EH (cell line): ENCODE data around the gene LTBP1.
A peak's percentile ranks its signal among the peaks of the same experiment; 100 is the strongest.

Experiments used
- DNase-seq: peaks from one replicate; pipeline ENCODE4 v3.0.0-alpha.2; 2015; ENCODE audit warnings: low read depth

LTBP1 gene

DNA sequence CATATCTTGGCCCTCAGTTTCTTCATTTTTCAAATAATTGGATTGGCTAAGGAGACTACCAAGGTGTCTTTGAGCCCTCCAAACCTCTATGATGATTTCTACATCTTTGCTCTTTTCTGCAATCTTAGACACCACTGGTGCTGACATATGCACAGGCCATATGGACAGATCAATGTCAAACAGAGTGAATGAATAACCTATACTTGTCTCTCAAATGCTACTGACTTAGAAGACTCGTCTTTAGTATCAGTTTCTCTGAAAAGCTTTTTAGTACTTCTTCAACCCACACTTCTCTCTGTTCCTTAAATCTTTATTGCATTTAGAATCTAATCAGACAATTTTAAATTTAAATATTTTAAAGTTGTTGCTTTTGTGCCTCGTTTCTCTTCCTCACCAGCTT, 258.2 kb downstream of the LTBP1 start:
- no peak for DNase-seq

DNA sequence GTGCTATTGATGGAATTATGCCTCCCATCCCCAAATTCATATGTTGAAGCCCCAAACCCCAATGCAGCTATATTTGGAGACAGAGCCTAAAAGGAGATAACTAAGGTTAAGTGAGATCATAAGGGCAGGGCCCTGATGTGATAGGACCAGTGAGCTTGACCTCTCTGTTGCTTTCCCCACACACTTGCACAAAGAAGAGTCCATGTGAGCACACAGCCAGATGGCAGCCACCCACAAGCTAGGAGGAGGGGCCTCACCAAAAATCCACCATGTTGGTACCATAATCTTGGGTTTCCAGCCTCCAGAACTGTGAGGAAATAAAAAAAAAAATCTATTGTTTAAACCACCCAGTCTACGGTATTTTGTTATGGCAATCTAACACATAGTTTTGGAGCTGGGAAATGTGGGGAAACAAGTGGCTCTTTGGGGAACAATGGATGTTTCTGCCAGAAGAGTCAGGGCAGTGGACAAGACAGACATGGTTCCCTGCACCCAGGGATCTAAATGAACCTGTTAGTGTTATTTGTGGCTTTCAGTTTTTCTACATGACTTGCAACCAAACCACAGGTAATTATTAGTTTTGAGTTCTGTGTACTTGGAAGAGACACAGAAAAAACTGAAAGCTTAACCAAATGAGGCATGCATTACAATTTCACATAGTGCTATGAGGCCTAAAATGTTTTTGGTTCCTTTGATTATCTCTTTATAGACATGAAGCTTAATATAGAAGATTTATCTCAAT, 259.1 kb downstream of the LTBP1 start:
- no peak for DNase-seq

DNA sequence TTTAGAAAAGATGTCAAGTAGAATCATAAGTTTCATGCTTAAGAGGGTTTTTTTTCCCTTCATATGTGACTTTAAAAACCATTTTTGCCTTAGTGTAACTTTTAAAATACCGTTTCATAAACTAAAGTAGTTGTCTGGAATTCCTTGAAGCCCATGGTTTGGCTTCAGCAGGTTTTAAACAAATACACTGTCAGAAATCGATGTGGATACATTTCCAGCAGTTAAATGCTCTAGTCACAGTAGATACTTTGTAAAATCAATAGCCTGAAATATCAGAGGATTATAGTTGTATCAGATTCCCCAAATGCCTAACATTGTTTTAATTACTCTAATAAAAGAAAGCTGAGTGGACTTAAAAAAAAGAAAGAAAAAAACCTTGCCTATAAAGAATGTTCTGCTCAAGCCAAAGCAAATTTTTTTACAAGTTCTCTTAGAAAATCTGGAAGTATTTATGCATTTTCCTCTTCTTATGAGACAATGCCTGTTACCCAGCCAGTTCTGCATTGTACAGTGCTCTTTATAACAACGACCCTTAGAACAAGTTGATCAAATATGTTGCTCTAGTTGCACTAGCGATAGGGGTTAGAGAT, 260.5 kb downstream of the LTBP1 start:
- DNase-seq, result peak; percentile 57

DNA sequence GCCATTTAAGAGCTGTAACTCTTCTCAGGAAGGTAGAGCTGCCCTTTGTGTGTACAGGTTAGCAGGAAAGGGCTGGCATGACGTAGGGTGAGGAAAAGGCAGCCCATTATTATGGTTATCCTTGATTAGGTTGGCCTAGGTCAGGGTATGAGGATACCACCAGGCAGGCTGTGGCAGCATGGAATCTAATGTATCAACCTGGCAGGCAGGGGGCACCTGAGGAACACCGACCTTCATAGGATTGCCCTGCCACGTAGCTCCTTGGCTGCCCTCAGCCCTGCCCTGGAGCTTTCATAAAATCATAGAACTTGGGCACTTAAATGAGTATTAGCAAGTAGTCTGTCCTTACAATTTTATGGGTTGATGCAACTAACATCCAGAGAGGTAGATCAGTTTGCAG, 261.6 kb downstream of the LTBP1 start:
- no peak for DNase-seq

DNA sequence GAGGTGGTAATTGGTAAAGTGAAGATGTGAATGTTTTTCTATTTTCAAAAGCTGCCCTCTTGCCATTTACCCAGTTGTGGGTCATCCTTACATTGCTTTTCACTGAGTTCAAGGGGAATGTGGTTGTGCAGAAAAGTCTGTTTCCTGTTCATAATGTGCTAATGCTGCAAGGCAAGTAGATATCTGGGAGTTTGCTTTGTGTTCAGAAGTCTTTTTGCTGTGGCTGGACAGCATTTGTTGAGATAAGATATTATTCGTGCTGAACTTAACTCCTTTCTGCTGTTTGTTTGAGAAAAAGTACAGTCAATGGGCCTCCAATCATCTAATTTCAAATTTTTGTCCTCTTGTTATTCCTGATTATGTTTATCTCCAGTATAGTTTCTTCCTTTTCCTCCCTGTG, 263.2 kb downstream of the LTBP1 start:
- peak; percentile 47 for DNase-seq

DNA sequence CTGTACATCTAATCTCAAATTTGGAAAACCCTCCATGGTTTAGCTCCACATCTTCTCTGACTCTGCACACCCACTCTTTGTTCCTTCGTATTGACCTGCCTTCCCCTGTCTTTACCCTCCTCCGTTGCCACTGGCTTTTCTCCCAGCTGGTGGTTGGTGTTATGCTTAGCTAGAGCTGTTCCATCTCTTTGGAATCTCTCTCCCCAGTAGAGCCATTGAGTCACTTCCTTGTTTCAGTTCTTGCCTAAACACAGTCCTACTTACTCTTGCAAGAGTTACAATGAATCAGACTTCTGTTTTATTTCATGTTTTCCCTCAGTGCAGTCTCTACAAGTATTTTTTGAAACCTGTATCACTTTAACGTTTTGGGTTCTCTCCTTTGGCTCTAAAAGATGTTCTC, 263.9 kb downstream of the LTBP1 start:
- peak; percentile 96 for DNase-seq

DNA sequence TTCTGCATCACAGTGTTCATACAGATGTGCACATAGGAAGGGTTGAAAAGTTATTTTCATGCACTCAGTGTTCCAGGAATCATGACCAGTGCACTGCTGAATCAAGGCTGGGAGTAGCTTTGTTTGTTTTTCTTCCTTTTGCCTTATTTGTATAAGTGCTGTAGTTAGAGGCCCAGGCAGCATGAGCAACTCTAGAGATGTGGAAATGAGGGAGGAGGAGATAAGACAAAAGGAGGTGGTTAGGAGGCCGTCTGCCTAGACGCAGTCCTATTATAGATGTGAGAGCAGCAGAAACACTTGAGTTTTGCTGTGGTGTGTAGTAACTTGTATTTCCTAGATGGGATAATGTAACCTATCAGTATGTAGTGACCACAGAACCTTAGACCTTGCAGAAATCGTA, 265.4 kb downstream of the LTBP1 start:
- DNase-seq, result peak; percentile 94

DNA sequence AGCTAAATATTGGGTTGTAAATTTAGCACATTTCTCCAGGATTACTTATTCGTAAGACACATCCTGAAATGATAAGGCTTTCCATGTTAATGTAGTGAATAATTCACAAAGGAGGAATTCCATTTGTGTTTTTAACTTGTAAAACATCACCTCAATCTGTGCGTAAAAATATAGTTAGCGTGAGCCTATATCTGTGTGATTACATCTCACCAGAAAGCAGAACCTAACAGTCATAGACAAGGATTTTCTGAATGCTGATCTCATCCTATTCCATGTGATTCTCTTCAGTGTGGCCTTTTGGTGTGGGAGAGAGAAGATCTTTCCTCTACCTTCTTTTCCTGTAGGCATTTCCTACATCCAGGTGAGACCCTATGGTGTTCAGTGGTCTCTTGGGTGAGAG, 266.5 kb downstream of the LTBP1 start:
- no peak for DNase-seq

DNA sequence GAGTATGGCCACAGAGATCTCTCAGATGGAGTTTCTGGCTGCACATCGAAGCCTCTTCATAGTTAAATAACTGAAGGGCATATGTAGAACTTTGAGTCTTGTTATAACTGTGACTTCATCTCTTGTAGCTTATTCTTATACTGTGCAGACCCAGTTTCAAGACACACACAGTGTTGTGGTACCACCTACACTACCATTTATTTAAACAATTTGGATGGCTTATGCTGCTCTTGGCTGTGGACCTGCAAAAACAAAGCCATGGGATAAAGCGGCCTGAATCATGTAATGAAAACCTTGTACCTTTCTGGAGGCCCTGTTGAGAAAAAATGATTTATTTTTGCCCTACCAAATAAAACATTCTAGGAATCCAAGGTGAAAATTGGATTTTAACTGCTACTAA, 266.9 kb downstream of the LTBP1 start:
- no peak for DNase-seq

DNA sequence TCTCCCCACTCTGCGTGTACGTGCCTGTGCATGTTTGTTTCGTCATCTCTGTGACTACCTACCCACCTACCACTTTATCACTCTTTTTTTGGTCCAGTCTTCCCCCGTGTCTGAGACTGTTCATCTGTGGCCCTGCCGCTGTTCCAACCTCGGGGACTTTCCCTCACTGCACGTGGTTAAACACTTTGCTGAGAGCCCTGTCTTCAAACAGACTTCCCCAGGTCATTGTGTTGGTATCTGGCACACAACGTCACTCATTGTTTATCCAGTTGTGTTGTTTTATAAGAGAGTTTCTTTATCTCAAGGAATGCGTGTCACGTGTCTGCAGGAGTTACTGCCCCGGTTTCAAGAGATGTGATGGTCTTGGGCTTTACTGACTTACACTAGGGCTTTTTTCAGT, 267.7 kb downstream of the LTBP1 start:
- DNase-seq, result peak; percentile 72

DNA sequence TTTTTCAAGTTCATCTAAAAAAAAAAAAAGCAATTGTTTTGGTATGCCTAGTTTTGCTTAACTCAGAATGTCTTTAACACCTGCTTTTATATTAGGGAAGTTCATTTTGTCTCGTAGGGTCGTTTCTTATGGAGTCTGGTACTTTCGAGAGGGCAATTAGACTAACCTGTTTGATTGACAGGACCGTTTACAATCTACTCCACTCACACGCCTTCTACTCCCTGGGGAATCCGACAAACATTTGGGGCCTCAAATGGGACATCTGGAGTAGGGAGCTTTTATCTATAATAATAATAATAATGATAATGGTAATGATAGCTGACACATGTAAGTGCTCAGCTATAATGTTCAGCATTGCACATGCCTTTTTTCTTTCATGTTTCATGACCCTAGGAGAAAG, 268.1 kb downstream of the LTBP1 start:
- no peak for DNase-seq

DNA sequence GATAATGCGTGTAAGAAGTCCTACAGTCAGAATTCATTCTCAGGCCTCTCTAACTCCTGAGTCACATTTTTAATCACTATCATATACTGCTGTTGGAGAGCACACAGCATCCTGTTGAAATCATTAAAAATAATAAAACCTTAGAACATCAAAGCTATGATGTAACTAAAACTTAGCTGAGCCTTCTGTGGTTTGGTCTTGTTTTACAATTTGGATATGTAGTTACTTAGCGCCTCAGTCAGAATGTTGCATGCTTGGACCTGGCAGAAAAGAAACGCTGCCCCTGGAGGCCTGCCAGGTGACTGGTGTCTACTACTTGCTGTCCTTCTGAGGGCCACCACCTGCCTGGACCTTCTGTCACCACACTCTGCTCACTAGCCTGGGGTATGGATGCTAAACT, 268.5 kb downstream of the LTBP1 start:
- DNase-seq, result peak; percentile 95

DNA sequence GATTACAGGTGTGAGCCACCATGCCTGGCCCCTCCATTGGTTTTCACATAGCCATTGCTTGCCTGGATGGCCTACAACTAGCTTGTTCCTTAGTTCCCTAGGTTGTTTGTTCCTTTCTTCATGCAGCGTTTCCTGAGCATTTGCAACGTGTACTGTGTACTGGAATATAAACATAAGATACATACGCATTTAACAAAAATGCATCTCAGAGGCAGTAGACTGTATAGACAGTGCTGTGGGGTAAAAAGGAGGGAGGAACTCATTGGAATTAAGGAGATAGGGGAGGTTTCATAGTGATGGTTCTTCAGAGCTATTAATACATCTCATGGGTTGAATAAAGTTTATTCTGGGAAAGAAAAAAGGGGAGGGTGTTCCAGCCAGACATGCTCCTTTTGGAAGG, 269.2 kb downstream of the LTBP1 start:
- DNase-seq, result no peak

DNA sequence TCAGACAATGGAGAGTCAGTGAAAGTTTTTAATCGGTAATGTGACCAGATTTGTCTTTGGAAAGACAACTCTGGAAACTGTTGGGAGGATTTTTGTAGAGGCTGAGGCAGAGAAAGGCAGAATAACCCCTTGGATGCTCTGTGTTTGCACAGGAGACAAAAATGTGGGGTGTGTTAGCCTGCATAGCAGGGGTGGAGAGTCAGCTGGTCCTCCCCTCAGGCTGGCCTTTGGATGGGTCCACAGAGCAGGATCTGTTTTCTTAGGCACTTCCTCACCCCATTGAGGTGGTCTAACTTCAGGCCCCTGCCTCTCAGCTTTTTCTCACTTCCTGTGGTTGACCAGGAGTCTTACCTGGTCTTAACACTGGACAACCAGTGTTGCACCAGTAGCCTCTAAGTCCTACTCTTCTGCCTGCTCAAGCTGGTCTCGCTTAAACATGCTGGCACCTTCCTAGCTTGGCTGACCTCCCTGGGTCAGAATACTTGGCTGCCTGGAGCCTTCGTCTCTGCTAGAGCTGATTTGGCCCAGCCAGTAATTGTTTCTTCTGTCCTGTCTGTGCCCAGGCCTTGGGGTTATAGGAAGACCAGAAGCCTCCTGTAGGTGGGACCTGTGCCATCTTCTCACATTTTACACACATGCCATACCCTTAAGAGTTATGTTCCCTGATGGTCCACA, 269.9 kb downstream of the LTBP1 start:
- peak; percentile 74 for DNase-seq

DNA sequence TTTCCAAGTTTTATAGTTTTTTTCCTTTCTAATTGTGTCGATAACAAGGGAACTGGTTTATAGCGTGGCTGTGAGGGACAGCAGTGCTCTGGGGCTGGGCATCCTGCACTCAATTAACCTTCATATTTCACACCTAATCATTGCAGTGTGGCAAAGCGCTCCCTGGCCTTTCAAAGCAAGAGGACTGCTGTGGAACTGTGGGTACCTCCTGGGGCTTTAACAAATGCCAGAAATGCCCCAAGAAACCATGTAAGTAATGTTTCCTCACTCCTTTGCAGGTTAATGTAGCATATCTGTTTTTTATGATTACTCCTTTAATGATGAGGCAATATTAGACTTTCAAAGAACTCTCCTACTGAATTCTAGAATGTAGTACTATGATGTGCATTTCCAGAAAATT, 270.7 kb downstream of the LTBP1 start:
- no peak for DNase-seq

DNA sequence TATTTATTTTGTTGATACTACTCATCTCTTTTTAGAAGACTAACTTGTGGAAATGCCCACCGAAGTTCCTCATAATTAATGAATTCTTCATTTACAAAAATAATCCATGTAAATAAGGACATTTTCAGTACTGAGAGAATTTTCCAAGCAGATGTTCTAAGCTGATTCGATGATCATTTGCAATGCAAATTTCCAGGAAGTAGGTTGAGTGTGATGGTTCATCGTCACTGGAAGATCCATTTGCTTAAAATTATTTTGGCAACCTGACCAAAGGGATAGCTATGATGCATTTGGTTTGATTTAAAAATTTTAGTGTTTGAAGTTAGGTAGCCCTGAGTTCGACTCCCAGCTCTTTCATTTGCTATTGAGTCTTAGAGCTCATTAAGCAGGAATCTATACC, 272.4 kb downstream of the LTBP1 start:
- no peak for DNase-seq

DNA sequence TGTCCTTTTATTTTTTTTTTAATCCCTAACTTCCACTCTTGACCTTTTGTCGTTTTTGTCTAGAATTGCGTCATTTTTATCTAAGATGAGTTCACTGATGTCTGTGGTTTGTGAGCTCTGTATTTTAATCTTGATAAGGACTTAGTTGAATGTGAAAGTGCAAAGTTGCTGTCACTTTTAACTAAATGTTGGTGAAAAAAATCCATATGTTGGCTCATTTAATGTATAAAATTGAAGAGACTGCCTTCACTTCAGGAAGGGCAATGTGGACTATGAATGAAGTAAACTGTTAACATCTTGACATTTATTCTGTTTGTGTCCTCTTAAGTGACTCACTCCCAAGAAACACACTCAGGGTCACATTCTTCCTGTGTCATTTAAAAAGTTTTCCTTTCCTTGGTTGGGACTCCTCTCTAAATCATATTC, 273.1 kb downstream of the LTBP1 start:
- peak; percentile 74 for DNase-seq

DNA sequence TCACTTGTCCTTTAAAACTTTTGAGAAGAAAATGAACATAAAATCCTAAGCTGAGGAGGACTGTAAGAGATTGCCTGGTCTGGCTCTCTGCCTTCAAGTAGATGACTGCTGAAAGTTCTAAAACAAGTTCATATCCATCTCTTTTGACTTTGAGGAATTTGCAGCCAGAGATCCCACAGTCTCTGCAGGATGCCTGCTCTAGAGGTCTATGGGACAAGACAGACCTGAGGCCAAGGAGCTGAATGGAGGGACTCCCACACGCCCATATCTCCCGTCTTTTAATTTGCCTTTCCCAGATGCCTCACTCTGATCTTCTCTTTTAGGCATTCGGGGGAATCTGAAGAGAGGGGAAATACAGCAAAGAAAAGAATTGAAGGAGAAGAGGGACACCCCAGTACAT, 273.8 kb downstream of the LTBP1 start:
- peak; percentile 37 for DNase-seq

DNA sequence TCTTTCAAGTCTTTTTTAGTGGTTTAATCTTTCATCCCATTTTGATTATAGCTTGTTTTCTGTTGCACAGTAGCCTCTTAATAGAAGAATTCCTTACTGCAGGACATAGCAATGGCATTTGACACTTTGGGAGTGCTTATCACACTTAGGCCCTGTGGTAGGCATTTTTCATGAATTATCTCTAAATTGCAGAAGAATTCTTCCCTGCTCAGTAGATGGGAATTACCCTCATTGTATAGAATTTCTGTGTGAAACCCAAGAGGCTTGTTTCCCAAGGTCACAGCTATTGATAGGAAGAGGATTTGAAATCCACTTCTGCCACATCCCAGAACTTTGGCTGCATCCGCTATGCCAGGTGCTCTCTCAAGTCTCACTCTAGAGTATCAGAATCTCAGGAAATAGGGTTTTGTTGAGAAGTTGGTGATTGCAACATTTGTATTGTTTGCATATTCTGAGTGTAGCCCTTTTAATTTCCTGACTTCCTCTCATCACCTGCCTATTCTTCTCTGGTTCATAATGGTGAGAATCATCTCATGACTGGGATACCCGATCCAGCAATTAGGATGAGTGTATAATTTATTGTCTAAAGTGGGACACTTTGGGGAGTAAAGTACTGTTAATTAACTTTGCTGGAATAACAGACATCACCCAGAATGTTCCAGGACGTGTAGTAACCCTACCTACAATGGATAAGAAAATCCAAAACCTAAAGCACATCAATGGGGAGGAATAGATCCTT, 274.5 kb downstream of the LTBP1 start:
- DNase-seq, result no peak

DNA sequence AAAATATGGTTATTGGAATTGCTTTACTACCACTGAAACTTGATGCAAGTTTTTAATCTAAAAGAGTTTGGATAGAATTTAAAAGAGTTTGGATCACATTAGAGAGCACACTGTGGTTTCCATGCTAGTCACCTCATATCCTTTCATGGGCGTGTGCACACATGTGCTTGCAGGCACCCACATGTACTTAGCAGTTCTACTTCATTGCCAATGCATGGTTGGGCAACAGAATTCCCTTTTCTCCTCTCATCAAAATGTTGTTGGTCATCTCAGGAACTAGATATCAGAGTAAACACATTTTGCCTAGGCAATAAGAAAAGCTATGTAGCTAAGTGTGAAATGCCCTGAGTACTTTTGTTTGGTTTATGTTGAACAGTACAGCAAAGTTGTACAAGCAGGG, 275.6 kb downstream of the LTBP1 start:
- DNase-seq, result no peak

DNA sequence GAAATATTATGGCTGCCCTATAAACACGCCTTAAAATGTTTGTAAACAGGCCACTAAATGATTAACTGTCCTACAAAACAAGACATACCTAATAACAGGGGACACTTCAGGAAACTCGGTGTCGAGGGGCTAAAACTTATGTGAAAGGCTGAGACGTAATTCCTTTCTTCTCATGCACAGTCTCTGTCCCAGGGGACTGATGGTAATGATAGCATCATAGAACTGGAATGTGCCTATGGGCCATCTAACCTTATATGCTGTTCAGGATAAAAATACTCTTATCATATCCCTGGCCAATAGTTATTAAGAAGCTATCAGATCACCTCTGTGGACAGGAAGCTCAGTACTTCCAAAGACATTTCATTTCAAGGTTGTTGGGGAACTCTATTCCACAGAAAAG, 277.1 kb downstream of the LTBP1 start:
- peak; percentile 46 for DNase-seq

DNA sequence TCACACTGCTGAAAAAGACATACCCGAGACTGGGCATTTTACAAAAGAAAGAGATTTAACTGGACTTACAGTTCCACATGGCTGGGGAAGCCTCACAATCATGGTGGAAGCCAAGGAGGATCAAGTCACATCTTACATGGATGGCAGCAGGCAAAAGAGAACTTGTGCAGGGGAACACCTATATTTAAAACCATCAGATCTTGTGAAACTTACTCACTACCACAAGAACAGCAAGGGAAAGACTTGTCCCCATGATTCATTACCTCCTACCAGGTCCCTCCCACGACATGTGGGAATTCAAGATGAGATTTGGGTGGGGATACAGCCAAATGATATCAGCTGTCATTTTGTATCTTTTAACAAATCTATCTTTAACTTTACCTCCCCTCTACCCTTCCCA, 278.6 kb downstream of the LTBP1 start:
- no peak for DNase-seq

DNA sequence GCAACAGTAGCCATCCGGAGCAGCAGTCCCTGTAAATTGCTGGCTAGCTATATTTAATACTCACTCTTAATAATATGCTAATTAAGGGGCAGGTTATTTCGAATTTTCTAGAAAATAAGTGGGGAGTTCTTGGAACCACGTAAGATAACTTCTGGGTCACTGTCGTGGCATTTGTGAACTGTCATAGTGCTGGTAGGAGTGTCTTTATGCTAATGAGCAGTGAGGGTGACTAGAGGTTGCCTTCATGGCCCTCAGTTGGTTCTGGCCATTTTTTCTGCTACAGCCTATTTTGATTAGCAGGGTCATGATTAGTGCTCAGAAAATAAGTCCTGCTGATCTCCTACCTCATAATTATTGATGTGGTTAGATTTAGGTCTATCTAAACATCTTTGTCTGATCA, 279.8 kb downstream of the LTBP1 start:
- no peak for DNase-seq
